IMR-90 (cell line): ENCODE results near the gene SUGCT.

Source experiments
- CHD1 ChIP-seq: IDR thresholded peaks from 2 replicates; pipeline ENCODE4 v1.6.1; 2012; ENCODE audit warnings: low read depth, low read length, improper control_type of control experiment
- FOS ChIP-seq: fragments of 150-350 bp; IDR thresholded peaks from 2 replicates; pipeline ENCODE4 v1.6.1; 2016; ENCODE audit warnings: low read depth, low read length
- MAFK ChIP-seq: IDR thresholded peaks from 2 replicates; pipeline ENCODE4 v1.6.1; 2012; ENCODE audit warnings: low read depth, low read length, improper control_type of control experiment
- MXI1 ChIP-seq: IDR thresholded peaks from 2 replicates; pipeline ENCODE4 v1.6.1; 2012; ENCODE audit warnings: low read depth, mild to moderate bottlenecking, low read length, moderate library complexity, borderline replicate concordance
- POLR2A ChIP-seq: IDR thresholded peaks from 2 replicates; pipeline ENCODE4 v1.6.1; 2012; ENCODE audit warnings: mild to moderate bottlenecking, low read depth, low read length
- RAD21 ChIP-seq: IDR thresholded peaks from 2 replicates; pipeline ENCODE4 v1.6.1; 2012; ENCODE audit warnings: low read length, improper control_type of control experiment
- RFX5 ChIP-seq: IDR thresholded peaks from 2 replicates; pipeline ENCODE4 v1.8.0; 2012; ENCODE audit warnings: low read depth, mild to moderate bottlenecking, low read length, moderate library complexity
- TF ChIP-seq, protein P1 (sequence below): conservative IDR thresholded peaks from 2 replicates; pipeline ENCODE4 v1.5.1; 2012; ENCODE audit warnings: mild to moderate bottlenecking, low read depth, low read length, improper control_type of control experiment
- TF ChIP-seq, protein P2 (sequence below): fragments of 150-350 bp; IDR thresholded peaks from 2 replicates; pipeline ENCODE4 v1.6.1; 2016; ENCODE audit warnings: low read depth, mild to moderate bottlenecking, low read length, moderate library complexity, borderline replicate concordance

DNA sequence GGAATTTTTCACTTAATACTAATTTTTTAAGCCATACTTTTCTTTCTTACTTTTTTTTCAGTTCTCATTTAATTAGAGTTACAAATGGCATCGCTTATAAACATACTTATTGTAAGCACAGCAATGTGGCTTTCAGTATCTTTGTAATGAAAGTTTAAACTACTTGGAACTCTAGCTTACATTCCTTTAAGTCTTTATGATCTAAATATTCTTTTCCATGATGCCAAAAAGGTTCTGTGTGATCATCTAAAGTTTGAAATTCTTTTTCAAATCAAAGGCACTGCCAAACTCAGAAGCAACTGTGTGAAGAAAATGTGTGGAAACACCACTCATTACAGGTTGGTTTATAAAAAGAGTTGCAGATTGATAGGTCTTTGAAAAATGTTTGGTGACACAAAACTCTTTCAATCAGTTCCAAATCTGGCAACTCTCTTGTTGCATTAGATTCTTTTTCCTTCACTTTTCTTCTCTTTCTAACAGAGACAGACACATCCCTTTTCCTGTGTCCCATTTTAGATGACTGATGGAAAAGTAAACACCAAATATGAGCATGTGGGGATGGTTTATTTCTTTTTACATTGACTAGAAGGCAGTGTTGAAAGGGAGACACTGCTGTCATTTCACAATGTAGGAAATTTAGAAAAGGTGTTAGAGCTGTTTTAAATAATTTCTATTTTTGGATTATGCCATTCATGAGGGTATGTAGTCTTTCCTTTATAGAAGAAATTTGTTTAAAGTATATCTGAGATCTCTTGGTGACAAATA, 392.3 kb downstream of the SUGCT start:
- TF ChIP-seq POLR2A: no peak
- no peak for TF ChIP-seq MAFK
- TF ChIP-seq, protein P1, sequence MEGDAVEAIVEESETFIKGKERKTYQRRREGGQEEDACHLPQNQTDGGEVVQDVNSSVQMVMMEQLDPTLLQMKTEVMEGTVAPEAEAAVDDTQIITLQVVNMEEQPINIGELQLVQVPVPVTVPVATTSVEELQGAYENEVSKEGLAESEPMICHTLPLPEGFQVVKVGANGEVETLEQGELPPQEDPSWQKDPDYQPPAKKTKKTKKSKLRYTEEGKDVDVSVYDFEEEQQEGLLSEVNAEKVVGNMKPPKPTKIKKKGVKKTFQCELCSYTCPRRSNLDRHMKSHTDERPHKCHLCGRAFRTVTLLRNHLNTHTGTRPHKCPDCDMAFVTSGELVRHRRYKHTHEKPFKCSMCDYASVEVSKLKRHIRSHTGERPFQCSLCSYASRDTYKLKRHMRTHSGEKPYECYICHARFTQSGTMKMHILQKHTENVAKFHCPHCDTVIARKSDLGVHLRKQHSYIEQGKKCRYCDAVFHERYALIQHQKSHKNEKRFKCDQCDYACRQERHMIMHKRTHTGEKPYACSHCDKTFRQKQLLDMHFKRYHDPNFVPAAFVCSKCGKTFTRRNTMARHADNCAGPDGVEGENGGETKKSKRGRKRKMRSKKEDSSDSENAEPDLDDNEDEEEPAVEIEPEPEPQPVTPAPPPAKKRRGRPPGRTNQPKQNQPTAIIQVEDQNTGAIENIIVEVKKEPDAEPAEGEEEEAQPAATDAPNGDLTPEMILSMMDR: no peak
- no peak for TF ChIP-seq CHD1
- TF ChIP-seq, protein P2, sequence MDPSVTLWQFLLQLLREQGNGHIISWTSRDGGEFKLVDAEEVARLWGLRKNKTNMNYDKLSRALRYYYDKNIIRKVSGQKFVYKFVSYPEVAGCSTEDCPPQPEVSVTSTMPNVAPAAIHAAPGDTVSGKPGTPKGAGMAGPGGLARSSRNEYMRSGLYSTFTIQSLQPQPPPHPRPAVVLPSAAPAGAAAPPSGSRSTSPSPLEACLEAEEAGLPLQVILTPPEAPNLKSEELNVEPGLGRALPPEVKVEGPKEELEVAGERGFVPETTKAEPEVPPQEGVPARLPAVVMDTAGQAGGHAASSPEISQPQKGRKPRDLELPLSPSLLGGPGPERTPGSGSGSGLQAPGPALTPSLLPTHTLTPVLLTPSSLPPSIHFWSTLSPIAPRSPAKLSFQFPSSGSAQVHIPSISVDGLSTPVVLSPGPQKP: no peak
- no peak for TF ChIP-seq FOS
- TF ChIP-seq MXI1: no peak
- no peak for TF ChIP-seq RAD21
- no peak for TF ChIP-seq RFX5
